Measurements from ENCODE around the gene RYR1. TPM values are rescaled to one million over a fixed set of nuclear protein-coding genes. Genes with fewer than 3 reads are reported as not detected.
A peak's percentile ranks its signal among the peaks of the same experiment; 100 is the strongest.

RYR1 gene
- total RNA-seq, 4 donors from 2014 or later, result 0.54 to 1.6 (median 0.61) TPM

- Histone ChIP-seq H3K9me3 (no peaks in the 10 kb centered on the region), H3K4me3 (replicated peaks in 1 of 3) (no peak overlapping the region), H3K27ac (no peak overlapping the region), H3K27me3 (no peaks in the 10 kb centered on the region), H3K4me1 (no peaks in the 10 kb centered on the region), H3K36me3 (no peaks in the 10 kb centered on the region)
- intact Hi-C loops (cut with DNase I), result no loop called here
- TF ChIP-seq POLR2A (IDR thresholded peaks at IDR 0.05) (no peak), CTCF (IDR thresholded peaks at IDR 0.05) (no peak)
- DNase-seq, result no peak
- 59 to 60% methylated on average over 3 of the region's 3 CpGs for WGBS, 2 donors
Observed at GRCh38 chr19:38505958-38506357, 72.5 kb downstream of the RYR1 start.

GRCh38 chr19:38506375-38506722, 72.9 kb downstream of the RYR1 start:
- Histone ChIP-seq H3K27me3 (no peaks in the 10 kb centered on the region), H3K4me1 (no peaks in the 10 kb centered on the region), H3K36me3 (no peaks in the 10 kb centered on the region), H3K9me3 (no peaks in the 10 kb centered on the region), H3K4me3 (replicated peaks in 1 of 3) (no peak overlapping the region), H3K27ac (no peak overlapping the region)
- intact Hi-C loops (cut with DNase I), result no loop called here
- TF ChIP-seq POLR2A (IDR thresholded peaks at IDR 0.05), result no peak
- no peak for TF ChIP-seq CTCF (IDR thresholded peaks at IDR 0.05)
- no peak for DNase-seq
- 92 to 94% methylated on average over 11 of the region's 11 CpGs for WGBS, 2 donors

DNA sequence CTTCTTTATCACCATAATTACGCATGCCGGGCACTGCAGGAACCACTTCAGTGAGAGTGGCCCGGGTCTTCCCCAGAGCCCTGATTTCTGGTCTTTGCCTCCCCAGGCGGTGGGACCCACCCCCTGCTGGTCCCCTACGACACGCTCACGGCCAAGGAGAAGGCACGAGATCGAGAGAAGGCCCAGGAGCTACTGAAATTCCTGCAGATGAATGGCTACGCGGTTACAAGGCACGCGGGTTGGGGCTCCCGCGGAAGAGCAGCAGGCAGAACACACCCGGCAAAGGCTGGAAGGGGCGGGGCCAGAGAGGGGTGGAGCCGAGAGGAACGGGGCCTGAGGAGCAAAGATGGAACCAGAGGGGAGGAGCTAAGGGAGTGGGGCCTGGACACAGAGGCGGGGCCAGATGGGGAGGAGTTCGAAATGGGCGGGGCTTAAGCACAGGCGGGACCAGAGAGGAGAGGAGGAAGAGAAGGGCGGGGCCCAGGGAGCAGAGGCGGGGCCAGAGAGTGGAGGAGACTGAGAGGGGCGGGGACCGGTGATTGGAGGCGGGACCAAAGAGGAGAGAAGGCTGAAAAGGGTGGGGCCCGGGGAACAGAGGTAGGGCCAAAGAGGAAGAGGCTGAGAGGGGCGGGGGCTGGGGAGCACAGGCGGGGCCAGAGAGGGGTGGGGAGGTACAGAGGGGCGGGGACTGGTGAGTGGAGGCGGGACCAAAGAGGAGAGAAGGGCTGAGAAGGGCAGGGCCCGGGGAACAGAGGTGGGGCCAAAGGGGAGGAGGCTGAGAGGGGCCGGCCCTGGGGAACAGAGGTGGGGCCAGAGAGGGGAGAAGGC, 73.4 kb downstream of the RYR1 start:
- intact Hi-C loops (cut with DNase I), result no loop called here
- H3K9me3 ChIP-seq, result no peaks in the 10 kb centered on the region
- peak in 1 of 2 donors; percentile 27 for DNase-seq
- no peaks in the 10 kb centered on the region for H3K36me3 ChIP-seq
- TF ChIP-seq POLR2A (IDR thresholded peaks at IDR 0.05), result no peak
- TF ChIP-seq CTCF (IDR thresholded peaks at IDR 0.05), result no peak
- no peak overlapping the region for H3K4me3 ChIP-seq (replicated peaks in 1 of 3)
- H3K27ac ChIP-seq, result no peak overlapping the region
- H3K27me3 ChIP-seq, result no peaks in the 10 kb centered on the region
- no peaks in the 10 kb centered on the region for H3K4me1 ChIP-seq
- 57 to 60% methylated on average over 35 of the region's 35 CpGs for WGBS, 2 donors

DNA sequence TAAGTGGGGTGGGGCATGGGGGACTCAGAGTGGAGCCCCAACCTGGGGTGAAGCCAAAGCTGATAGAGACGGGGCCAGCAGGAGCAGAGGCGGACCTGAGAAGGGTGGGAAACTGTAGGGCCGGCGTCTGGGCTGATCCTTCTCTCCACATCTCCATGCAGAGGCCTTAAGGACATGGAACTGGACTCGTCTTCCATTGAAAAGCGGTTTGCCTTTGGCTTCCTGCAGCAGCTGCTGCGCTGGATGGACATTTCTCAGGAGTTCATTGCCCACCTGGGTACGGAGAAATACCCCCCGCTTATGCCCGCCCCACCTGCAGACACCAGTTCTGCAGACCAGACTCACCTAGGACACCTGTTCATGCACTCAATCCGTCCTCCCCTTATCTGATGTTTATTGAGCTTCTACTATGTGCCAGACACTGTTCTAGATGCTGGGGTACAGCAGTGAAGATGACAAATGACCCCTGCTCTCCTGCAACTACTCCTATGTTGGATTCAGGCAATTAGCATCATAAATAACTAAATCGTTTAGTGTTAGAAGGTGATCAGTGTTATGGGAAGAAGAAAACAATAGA, 74.1 kb downstream of the RYR1 start:
- Histone ChIP-seq H3K36me3 (no peaks in the 10 kb centered on the region), H3K9me3 (no peaks in the 10 kb centered on the region), H3K4me1 (no peaks in the 10 kb centered on the region), H3K27me3 (no peaks in the 10 kb centered on the region), H3K27ac (no peak overlapping the region), H3K4me3 (replicated peaks in 1 of 3) (no peak overlapping the region)
- 78 to 80% methylated on average over 11 to 12 of the region's 12 CpGs for WGBS, 2 donors
- no peak for DNase-seq
- TF ChIP-seq CTCF (IDR thresholded peaks at IDR 0.05), result no peak
- intact Hi-C loops (cut with DNase I), result no loop called here

DNA sequence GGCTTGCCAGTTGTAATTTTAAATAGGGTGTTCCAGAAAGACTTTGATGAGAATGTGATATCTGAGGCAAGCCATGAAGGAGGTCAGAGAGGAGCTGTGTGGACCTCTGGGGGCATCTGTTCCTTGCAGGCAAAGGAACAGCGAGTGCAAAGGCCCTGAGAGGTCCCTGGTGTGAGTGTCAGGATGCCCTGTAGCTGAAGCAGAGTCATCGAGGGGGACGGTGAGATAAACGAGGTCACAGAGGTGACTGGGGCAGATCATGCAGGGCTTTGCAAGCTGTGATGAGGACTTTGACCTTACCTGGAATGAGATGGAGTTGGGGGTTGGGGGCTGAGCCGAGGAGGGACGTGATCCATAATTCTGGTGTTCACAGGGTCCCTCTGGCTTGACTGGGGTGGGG, 75.0 kb downstream of the RYR1 start:
- WGBS, 2 donors, result 70% methylated on average over 6 of the region's 6 CpGs
- H3K27me3 ChIP-seq, result no peaks in the 10 kb centered on the region
- H3K36me3 ChIP-seq, result no peaks in the 10 kb centered on the region
- TF ChIP-seq POLR2A (IDR thresholded peaks at IDR 0.05) (no peak), CTCF (IDR thresholded peaks at IDR 0.05) (no peak)
- no peak overlapping the region for H3K4me3 ChIP-seq (replicated peaks in 1 of 3)
- no peak for DNase-seq
- no peak overlapping the region for H3K27ac ChIP-seq
- intact Hi-C loops (cut with DNase I), result no loop called here
- H3K4me1 ChIP-seq, result no peaks in the 10 kb centered on the region
- no peaks in the 10 kb centered on the region for H3K9me3 ChIP-seq

Data from thyroid gland (tissue), 4 donors.